HG03521 (cell line): Measurements from ENCODE around the gene MAP2K2.

Source experiments
- ATAC-seq: cut with Tn5 transposase; IDR thresholded peaks from one replicate; pipeline ENCODE4 v1.9.1; 2021; ENCODE audit warnings: mild to moderate bottlenecking, moderate library complexity; ENCODE audit not compliant: unreplicated experiment

MAP2K2 gene

GRCh38 chr19:4081441-4082129 lies 42.3 kb downstream of the MAP2K2 start:
- ATAC-seq = no peak

DNA sequence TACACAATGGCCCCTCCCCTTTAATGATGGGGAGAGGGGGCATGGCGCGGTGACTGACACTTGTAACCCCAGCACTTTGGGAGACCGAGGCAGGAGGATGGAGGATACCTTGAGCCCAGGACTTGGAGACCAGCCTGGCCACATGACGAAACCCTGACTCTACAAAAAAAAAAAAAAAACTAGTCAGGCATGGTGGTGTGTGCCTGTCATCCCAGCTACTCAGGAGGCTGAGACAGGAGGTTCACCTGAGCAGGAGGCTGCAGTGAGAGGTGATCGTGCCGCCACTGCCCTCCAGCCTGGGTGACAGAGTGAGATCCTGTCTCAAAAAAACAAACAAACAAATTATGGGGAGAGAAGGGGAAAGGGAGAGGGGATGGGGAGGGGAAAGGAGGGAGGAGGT lies 43.4 kb downstream of the MAP2K2 start:
- no peak for ATAC-seq

- no peak for ATAC-seq
Observed at GRCh38 chr19:4077800-4078684, 45.9 kb downstream of the MAP2K2 start.

- ATAC-seq = no peak
Observed at GRCh38 chr19:4077007-4077374, 46.9 kb downstream of the MAP2K2 start.

DNA sequence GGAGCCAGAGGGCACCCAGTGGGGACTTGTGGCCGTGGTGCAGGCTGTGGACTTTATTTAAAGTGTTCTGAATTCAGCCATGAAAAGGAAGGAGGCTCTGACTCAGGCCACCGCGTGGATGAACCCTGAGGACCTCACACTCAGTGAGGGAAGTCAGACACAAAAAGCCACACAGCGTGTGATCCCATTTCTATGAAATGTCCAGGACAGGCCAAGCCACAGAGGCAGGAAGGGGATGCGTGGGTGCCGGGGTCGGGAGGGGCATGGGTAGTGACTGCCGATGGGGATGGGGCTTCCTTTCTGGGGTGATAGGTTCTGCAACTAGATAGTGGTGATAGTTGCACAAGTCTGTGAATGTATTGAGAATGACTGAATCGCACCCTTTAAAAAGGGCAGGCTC lies 48.5 kb downstream of the MAP2K2 start:
- no peak for ATAC-seq

DNA sequence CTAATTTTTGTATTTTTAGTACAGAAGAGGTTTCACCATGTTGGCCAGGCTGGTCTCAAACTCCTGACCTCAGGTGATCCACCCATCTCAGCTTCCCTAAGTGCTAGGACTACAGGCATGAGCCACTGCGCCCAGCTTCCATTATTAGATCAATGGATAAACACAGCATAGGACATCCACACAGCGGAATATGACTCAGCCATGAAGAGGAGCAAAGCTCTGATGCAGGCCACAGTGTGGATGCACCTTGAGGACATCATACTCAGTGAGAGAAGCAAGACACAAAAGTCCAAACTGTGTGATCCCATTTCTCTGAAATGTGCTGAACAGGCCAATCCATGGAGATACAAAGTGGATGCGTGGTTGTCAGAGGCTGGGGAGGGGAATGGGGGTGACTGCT lies 52.3 kb downstream of the MAP2K2 start:
- no peak for ATAC-seq

GRCh38 chr19:4069331-4069959 lies 54.5 kb downstream of the MAP2K2 start:
- ATAC-seq = no peak

- ATAC-seq = no peak
Observed at GRCh38 chr19:4068047-4068966, 55.6 kb downstream of the MAP2K2 start.

DNA sequence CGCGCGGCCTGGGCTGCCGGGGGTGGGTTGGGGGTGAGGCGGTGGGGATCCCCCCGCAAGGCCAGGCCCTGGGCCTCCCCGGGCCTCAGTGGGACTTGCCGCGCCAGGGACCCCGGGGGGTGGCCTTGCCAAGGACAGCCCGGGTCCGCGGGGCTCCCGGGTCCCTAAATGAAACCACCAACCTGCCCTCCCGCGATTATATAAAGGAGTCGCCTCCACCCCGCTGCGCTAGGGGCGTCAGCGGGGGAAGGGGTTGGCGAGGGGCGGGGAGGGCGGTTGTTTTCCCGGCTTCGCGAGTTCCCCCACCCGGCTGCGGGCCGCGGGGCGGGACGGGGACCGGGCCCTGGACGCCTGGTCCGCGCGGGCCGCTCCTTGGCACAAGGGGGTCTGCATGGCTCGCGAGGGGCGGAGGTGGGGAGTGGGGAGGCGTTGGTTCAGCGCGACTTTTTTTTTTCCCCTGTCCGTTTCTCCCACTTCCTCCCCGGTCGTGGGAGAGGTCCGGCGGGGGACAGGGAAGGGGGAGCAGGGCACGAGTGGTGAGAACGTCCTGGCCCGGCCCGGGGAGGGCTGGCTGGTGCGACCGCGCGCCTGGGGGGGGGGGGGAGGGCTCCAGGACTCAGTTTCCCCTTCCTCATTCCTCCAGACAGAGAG lies 56.4 kb downstream of the MAP2K2 start:
- ATAC-seq = no peak

DNA sequence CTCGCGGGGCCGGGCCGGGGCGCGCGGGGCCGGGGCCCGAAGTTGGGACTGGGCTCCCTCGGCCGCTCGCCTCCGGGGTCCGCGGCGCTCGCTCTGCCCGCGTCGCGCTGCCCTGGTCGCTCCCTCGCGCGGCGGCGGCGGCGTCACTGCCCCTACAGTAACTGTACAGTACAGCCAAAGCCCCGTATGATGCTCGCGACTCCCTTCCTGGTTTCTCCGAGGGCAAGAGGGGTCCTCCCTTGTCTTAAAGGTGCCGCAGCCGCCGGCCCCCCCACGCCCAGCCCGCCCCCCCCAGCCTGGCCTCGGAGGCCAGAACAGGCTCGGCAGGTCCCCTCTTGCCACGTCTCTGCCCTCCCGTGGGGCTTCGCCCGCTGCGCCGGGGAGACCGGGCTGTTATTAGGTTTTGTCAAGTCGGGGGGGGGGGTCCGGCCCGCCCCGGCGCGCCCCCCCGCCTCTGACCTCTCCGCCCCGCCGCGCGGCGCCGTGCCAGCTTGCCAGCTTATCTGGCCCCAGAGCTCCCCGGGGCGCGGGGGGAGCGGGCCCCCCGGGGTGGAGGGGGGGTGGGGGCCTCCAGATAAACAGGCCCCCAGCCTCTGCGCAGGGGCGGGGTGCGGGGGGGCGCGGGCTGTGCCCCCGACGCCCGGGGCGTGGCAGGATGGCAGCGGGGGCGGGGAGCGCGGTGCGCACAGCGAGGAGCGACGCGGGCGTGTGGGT lies 57.1 kb downstream of the MAP2K2 start, which contains the start of gene ZBTB7A:
Gene ZBTB7A (minus strand): TSS at position 218 of the 714 bp plus-strand sequence. CDS start 11,667 bp downstream, outside the sequence.
- ATAC-seq = no peak

GRCh38 chr19:4066176-4066606 lies 57.7 kb downstream of the MAP2K2 start:
- ATAC-seq = no peak

DNA sequence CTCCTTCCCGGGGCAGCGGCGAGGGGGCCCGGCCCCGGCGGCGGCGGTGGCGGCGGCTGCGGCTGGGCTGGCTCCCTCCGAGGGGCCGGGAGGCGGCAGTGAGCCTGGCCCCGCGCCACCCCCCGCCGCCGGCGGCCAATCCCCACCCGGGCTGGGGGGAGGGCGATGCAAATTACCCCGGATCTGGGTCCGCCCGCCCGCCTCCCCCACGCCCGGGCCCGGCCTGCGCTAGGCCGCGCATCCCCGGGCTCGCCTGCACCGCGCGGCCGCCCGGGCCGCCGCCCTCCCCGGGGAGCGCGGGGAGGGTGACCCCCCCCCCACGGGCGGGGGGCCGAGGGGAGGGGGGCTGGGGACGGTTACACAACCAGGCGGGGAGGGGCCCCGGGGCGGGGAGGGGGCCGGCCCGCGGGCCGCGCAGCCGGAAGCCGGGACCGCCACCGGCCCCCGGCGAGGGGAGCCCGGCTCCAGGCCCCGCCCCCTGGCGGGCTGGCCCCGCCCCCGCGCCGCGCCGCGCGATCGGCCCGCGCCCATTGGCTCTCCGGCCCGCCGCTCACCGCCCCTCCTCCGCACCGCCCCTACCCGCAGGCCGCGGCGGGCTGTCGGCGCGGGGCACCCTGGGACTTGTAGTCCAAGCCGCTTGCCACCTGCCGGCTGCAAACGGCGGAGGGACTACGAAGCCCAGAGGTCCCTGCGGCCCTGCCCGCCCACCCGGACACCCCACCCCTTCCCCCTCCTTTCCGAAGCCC lies 58.3 kb downstream of the MAP2K2 start:
- peak; percentile 73 for ATAC-seq

- ATAC-seq = peak; percentile 4
Observed at GRCh38 chr19:4064496-4065260, 59.2 kb downstream of the MAP2K2 start.

GRCh38 chr19:4064149-4064495 lies 59.8 kb downstream of the MAP2K2 start:
- ATAC-seq = no peak

- ATAC-seq = no peak
Observed at GRCh38 chr19:4063369-4064148, 60.4 kb downstream of the MAP2K2 start.

DNA sequence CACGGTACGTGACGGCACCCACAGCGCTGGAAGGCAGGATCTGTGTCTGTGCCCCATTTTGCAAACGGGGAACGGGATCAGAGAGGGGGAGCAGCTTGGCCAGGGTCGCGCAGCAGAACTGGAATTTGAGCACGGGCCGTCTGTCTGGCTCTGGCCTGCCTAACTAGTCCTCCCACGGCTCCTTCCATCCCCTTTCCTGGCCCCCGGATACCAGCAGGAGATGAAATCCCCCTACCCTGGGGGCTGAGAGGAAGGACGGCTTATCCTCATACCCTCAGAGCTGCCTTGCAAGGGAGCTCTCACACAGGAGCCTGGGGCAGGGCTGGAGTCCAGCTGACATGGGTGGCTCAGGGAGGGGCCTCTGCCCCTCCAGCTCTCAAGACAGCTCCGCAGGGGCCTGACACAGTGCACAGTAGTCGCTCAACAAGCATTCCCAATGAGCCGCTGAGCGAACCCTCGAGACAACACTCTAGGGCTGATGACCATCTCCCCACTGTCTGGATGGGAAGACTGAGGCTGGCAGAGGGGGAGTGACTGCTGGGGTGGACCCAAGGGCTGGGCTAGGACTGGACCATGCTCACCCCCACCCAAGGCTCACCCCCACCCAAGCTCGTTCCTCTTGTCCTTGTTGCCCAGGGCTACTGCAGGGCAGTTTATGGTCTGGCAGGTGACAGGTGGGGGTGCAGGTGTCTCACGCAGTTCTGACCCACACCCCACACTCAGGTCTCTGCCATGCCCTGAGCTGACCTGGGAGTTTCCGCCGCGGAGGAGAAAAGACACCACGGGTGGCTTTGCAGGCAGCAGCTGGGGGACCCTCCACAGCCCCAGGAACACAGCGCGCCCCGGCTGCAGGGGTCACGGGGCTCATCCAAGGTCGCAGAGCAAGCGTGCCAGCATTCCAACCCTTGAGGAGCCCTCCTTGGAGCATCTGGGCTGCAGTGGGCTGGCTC lies 61.2 kb downstream of the MAP2K2 start:
- ATAC-seq = no peak
